Activated CD8-positive, alpha-beta T cell treated with anti-CD3 and anti-CD28 coated beads for 36 hours (primary cell): Measurements from ENCODE around the gene DAGLB. TPM values are rescaled to one million over a fixed set of nuclear protein-coding genes. Genes with fewer than 3 reads are reported as not detected.
"Not testable (repeated sequence)": the region's sequence is repeated elsewhere in the genome, so short reads cannot be mapped to it uniquely, and the experiment has no call there.

ENCODE experiments used
- ATAC-seq: fragments of 200-7000 bp; cut with Tn5 transposase; one replicate; pipeline ENCODE4 v1.10.0; 2021; ENCODE audit warnings: mild to moderate bottlenecking, moderate library complexity
- CTCF ChIA-PET: fragments of 350-600 bp; sonication (Branson Sonifier 250); formaldehyde crosslinking; loops from one replicate; lab custom pipeline; 2021; ENCODE audit warnings: antibody characterized with exemption; lab: Charles Lee
- POLR2A ChIA-PET: fragments of 350-600 bp; sonication (Branson Sonifier 250); formaldehyde crosslinking; loops from one replicate; lab custom pipeline; 2021; ENCODE audit warnings: antibody characterized with exemption; lab: Charles Lee
- DNase-seq: peaks from one replicate; pipeline ENCODE4 v3.0.0-alpha.2; 2020
- H3K27ac Mint-ChIP-seq: one replicate; pipeline ENCODE4 v1.8.0; 2021; ENCODE audit warnings: mild to moderate bottlenecking, mixed read lengths
- H3K27me3 Mint-ChIP-seq: one replicate; pipeline ENCODE4 v1.8.0; 2021; ENCODE audit warnings: mixed read lengths
- H3K36me3 Mint-ChIP-seq: one replicate; pipeline ENCODE4 v1.8.0; 2021; ENCODE audit warnings: low read depth, mixed read lengths
- H3K4me1 Mint-ChIP-seq: one replicate; pipeline ENCODE4 v1.8.0; 2021; ENCODE audit warnings: low read depth, mixed read lengths
- H3K4me3 Mint-ChIP-seq: one replicate; pipeline ENCODE4 v1.8.0; 2021; ENCODE audit warnings: mild to moderate bottlenecking, moderate library complexity, mixed read lengths
- H3K9me3 Mint-ChIP-seq: one replicate; pipeline ENCODE4 v1.8.0; 2021; ENCODE audit warnings: mixed read lengths
- intact Hi-C: fragments of 100-400 bp; cut with micrococcal nuclease; formaldehyde crosslinking; loops from one replicate; pipeline ENCODE4 v1.10.0; 2022
- total RNA-seq, 2 experiments: library from RNA; stranded (reverse); gene quantifications; one replicate each; pipeline ENCODE4 v1.2.3, GENCODE V29; 2021
- TF ChIP-seq, protein P1 (sequence below): fragments of 200-600 bp; IDR thresholded peaks from one replicate; pipeline ENCODE4 v1.8.0; 2022; ENCODE audit warnings: antibody characterized with exemption, mild to moderate bottlenecking

Gene DAGLB
- total RNA-seq, 2 experiments from 2014 or later = 17.7 to 20.2 TPM

DNA sequence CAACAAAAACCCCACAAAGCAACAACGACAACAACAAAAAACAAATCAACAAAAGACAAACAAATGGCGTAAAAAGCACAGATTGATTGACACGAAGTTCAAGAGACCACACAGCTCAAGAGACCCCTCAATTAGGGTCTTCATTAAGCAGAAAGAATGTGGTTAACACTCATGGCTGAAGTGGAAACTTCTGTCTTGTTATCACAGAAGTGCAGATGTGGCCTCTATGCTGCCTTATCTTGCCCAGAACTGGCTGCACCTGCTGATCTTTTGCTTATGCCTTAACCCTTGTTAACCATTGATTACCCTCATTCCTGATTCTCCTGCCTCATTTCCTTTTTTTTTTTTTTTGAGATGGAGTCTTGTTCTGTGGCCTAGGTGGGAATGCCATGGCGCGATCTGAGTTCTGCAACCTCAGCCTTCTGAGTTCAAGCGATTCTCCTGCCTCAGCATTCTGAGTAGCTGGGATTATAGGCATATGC lies 3.5 kb upstream of the DAGLB start:
- ChIA-PET POLR2A (no interaction called here), CTCF (interaction anchor here (0.6 kb wide), 1 partner anchor 250 kb away, joined by 3 read pairs; no protein-coding TSS in a partner anchor)
- intact Hi-C loops = no loop called here
- Mint-ChIP-seq H3K4me1 (peaks cover 10% of the 10 kb centered on the region), H3K36me3 (peaks cover 3% of the 10 kb centered on the region), H3K27ac (no peak overlapping the region), H3K4me3 (no peak overlapping the region), H3K9me3 (no peaks in the 10 kb centered on the region), H3K27me3 (no peaks in the 10 kb centered on the region)
- DNase-seq = no peak
- TF ChIP-seq, protein P1, sequence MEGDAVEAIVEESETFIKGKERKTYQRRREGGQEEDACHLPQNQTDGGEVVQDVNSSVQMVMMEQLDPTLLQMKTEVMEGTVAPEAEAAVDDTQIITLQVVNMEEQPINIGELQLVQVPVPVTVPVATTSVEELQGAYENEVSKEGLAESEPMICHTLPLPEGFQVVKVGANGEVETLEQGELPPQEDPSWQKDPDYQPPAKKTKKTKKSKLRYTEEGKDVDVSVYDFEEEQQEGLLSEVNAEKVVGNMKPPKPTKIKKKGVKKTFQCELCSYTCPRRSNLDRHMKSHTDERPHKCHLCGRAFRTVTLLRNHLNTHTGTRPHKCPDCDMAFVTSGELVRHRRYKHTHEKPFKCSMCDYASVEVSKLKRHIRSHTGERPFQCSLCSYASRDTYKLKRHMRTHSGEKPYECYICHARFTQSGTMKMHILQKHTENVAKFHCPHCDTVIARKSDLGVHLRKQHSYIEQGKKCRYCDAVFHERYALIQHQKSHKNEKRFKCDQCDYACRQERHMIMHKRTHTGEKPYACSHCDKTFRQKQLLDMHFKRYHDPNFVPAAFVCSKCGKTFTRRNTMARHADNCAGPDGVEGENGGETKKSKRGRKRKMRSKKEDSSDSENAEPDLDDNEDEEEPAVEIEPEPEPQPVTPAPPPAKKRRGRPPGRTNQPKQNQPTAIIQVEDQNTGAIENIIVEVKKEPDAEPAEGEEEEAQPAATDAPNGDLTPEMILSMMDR = no peak
- ATAC-seq = no peak

DNA sequence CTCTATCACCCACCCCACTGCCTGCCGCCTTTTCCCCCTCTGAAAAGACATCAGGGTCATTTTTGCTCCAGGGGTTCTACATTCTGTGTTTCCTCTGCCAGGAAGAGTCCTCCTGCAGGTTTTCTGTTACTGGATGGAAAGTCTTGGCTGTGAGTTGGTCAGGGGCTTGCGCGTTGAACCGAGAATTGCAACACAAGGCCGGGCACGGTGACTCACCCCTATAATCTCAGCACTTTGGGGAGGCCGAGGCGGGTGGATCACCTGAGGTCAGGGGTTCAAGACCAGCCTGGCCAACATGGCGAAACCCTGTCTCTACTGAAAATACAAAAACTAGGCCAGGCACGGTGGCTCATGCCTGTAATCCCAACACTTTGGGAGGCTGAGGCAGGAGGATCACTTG lies 2.8 kb upstream of the DAGLB start:
- CTCF ChIA-PET, POLR2A ChIA-PET, H3K36me3 Mint-ChIP-seq, H3K27ac Mint-ChIP-seq, H3K4me3 Mint-ChIP-seq, ATAC-seq, intact Hi-C loops, H3K9me3 Mint-ChIP-seq, DNase-seq, H3K27me3 Mint-ChIP-seq: not testable (repeated sequence)
- peaks cover 14% of the 10 kb centered on the region for H3K4me1 Mint-ChIP-seq

GRCh38 chr7:6449884-6450283 lies 2.1 kb upstream of the DAGLB start:
- Mint-ChIP-seq H3K4me1 (peaks cover 21% of the 10 kb centered on the region), H3K36me3 (peaks cover 14% of the 10 kb centered on the region)
- POLR2A ChIA-PET, H3K9me3 Mint-ChIP-seq, intact Hi-C loops, H3K4me3 Mint-ChIP-seq, H3K27me3 Mint-ChIP-seq, ATAC-seq, DNase-seq, H3K27ac Mint-ChIP-seq, CTCF ChIA-PET: not testable (repeated sequence)

DNA sequence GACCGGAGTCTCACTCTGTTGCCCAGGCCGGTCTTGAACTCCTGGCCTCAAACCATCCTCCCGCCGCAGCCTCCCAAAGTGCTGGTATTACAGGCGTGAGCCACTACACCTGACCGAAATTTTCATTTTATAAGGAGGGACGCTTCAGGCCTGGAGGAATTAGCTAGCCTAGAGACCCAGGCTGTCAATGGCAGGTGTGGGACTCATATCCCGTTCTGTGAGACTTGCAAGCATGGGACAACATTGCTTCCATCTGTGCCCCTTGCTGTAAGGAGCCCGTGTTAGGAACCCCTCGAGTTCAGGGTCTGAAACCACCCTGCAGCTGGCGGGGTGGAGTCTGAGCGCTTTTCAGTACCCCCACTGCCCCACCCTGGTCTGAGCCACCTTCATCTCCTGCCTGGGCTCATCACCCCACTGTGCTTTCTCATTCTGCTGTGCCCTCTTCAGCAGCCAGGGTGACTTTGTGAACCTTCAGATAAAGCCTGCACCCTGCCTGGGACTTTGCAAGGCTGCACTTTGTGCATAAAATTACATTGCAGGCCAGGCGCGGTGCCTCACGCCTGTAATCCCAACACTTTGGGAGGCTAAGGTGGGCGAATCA lies 1.3 kb upstream of the DAGLB start:
- no peak for ATAC-seq
- ChIA-PET POLR2A (interaction anchor here (0.9 to 4.7 kb wide), 2 partner anchors 12 to 18 kb away, joined by 3 to 27 read pairs; no protein-coding TSS in a partner anchor), CTCF (interaction anchor here (4.5 kb wide), 1 partner anchor 12 kb away, joined by 18 read pairs; no protein-coding TSS in a partner anchor)
- Mint-ChIP-seq H3K36me3 (peaks cover 21% of the 10 kb centered on the region), H3K4me3 (peak overlapping the region; percentile 96), H3K9me3 (no peaks in the 10 kb centered on the region), H3K27me3 (no peaks in the 10 kb centered on the region), H3K4me1 (peaks cover 24% of the 10 kb centered on the region), H3K27ac (peak overlapping the region; percentile 15)
- DNase-seq = no peak
- TF ChIP-seq, protein P1 = no peak
- intact Hi-C loops = no loop called here

DNA sequence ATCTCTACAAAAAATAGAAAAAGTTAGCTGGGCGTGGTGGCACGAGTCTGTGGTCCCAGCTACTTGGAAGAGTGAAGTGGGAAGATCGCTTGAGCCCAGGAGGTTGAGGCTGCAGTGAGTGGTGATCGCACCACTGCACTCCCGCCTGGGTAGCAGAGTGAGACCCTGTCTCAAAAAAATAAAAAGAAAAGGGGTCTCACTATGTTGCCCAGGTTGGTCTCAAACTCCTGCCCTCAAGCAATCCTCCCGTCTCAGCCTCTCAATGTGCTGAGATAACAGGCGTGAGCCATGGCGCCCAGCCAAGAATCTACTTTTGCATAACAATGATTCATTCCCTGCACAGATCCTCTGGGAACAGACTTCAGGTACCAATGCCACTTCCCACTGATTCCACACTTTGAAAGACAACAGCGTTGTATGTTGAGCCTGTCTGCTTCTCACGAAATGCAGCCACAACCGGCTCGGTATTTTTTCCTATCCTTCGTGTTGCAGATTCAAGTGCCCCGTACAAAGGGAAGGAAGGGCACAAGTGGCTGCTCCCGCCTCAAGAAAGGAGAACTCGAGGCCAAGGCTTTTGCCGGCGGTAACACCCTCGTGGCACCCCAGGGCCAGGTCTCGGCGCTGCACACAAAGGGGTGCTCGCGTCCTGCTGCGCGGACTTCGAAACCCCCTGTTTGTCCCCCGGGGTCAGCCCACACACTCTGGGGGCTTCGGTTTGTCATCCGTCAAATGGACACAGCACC lies 745 bp downstream of the DAGLB start:
- peak; percentile 53 for DNase-seq
- Mint-ChIP-seq H3K9me3 (no peaks in the 10 kb centered on the region), H3K27me3 (no peaks in the 10 kb centered on the region), H3K4me3 (peak overlapping the region; percentile 96), H3K27ac (peak overlapping the region; percentile 93), H3K36me3 (peaks cover 35% of the 10 kb centered on the region), H3K4me1 (peaks cover 35% of the 10 kb centered on the region)
- ChIA-PET POLR2A (interaction anchor here (1.0 to 4.7 kb wide), 3 partner anchors 10 to 97 kb away, joined by 3 to 27 read pairs (median 3); no protein-coding TSS in a partner anchor), CTCF (interaction anchor here (0.7 to 4.5 kb wide), 5 partner anchors 10 to 889 kb away, joined by 3 to 18 read pairs (median 3); no protein-coding TSS in a partner anchor)
- intact Hi-C loops = no loop called here
- peak; percentile 25 for ATAC-seq
- TF ChIP-seq, protein P1 = no peak
